CD4-positive, alpha-beta T cell (primary cell): ENCODE data around the gene PLAAT3. TPM values are rescaled to one million over a fixed set of nuclear protein-coding genes. Genes with fewer than 3 reads are reported as not detected.
A peak's percentile ranks its signal among the peaks of the same experiment; 100 is the strongest.

Source experiments
- ATAC-seq: fragments of 200-7000 bp; cut with Tn5 transposase; one replicate; pipeline ENCODE4 v1.10.0; 2022; ENCODE audit warnings: mild to moderate bottlenecking; ENCODE audit not compliant: poor library complexity
- CTCF ChIA-PET: fragments of 350-600 bp; sonication (Branson Sonifier 250); formaldehyde crosslinking; loops from one replicate; lab custom pipeline; 2021; ENCODE audit warnings: antibody characterized with exemption, inconsistent platforms; lab: Charles Lee
- POLR2A ChIA-PET: fragments of 350-600 bp; sonication (Branson Sonifier 250); formaldehyde crosslinking; loops from one replicate; lab custom pipeline; 2021; ENCODE audit warnings: antibody characterized with exemption, inconsistent platforms; lab: Charles Lee
- DNase-seq, 14 experiments: peaks; one replicate each; pipeline ENCODE4 v3.0.0-alpha.2; 2013 to 2020; ENCODE audit warnings: mixed read lengths in 2 of 14
- H3K27ac ChIP-seq, 2 donors: one replicate each; pipeline versions ENCODE4 v1.5.1 to v1.7.0; 2013; ENCODE audit warnings: low read length in 2 of 2, low read depth in 1 of 2, mild to moderate bottlenecking in 1 of 2
- H3K27me3 ChIP-seq, 2 experiments: 1 replicate in 1 of 2; 2 replicates in 1 of 2; pipeline versions ENCODE4 v1.6.1 to v1.7.0; 2013; ENCODE audit warnings: low read length in 2 of 2, control low read depth in 1 of 2, mild to moderate bottlenecking in 1 of 2, moderate library complexity in 1 of 2; ENCODE audit not compliant: insufficient read depth in 2 of 2, control insufficient read depth in 1 of 2
- H3K36me3 ChIP-seq: one replicate; pipeline ENCODE4 v1.6.1; 2013; ENCODE audit warnings: low read length, control low read depth; ENCODE audit not compliant: insufficient read depth
- H3K4me1 ChIP-seq: one replicate; pipeline ENCODE4 v1.6.1; 2013; ENCODE audit warnings: low read length, control low read depth; ENCODE audit not compliant: insufficient read depth
- H3K4me3 ChIP-seq: one replicate; pipeline ENCODE4 v1.5.1; 2013; ENCODE audit warnings: mild to moderate bottlenecking, low read length, moderate library complexity
- H3K9me3 ChIP-seq, 2 experiments: 1 replicate in 1 of 2; 2 replicates in 1 of 2; pipeline versions ENCODE4 v1.6.1 to v1.7.0; 2013; ENCODE audit warnings: low read length in 2 of 2, mild to moderate bottlenecking in 2 of 2, control low read depth in 1 of 2, moderate library complexity in 1 of 2; ENCODE audit not compliant: control insufficient read depth in 1 of 2, insufficient read depth in 1 of 2
- H3K27ac Mint-ChIP-seq: one replicate; pipeline ENCODE4 v1.8.0; 2020; ENCODE audit warnings: mixed read lengths
- H3K27me3 Mint-ChIP-seq: one replicate; pipeline ENCODE4 v1.8.0; 2021; ENCODE audit warnings: mixed read lengths
- H3K36me3 Mint-ChIP-seq: one replicate; pipeline ENCODE4 v1.8.0; 2021; ENCODE audit warnings: low read depth, mixed read lengths
- H3K4me1 Mint-ChIP-seq: one replicate; pipeline ENCODE4 v1.8.0; 2021; ENCODE audit warnings: low read depth, mixed read lengths
- H3K4me3 Mint-ChIP-seq: one replicate; pipeline ENCODE4 v1.8.0; 2020; ENCODE audit warnings: mild to moderate bottlenecking, mixed read lengths
- H3K9me3 Mint-ChIP-seq: one replicate; pipeline ENCODE4 v1.8.0; 2020; ENCODE audit warnings: mixed read lengths
- intact Hi-C, 2 experiments: fragments of 100-400 bp; cut with DNase I in 1 of 2; cut with micrococcal nuclease in 1 of 2; formaldehyde crosslinking; loops; one replicate each; pipeline versions ENCODE4 v1.15.1 to v1.9.0; 2023 to 2025; cut with DNase I, micrococcal nuclease
- total RNA-seq, 174 experiments: library from RNA in 2 of 174; stranded (reverse) in 2 of 174; gene quantifications; one replicate each; pipeline ENCODE4 v1.2.3 and lab custom pipeline; 2021 to 2026
- TF ChIP-seq, protein P1 (sequence below): fragments of 200-600 bp; IDR thresholded peaks from one replicate; pipeline ENCODE4 v1.8.0; 2022; ENCODE audit warnings: antibody characterized with exemption, mild to moderate bottlenecking

Gene PLAAT3
- total RNA-seq, 2 experiments from 2014 or later, result 2.4 to 3.6 TPM

DNA sequence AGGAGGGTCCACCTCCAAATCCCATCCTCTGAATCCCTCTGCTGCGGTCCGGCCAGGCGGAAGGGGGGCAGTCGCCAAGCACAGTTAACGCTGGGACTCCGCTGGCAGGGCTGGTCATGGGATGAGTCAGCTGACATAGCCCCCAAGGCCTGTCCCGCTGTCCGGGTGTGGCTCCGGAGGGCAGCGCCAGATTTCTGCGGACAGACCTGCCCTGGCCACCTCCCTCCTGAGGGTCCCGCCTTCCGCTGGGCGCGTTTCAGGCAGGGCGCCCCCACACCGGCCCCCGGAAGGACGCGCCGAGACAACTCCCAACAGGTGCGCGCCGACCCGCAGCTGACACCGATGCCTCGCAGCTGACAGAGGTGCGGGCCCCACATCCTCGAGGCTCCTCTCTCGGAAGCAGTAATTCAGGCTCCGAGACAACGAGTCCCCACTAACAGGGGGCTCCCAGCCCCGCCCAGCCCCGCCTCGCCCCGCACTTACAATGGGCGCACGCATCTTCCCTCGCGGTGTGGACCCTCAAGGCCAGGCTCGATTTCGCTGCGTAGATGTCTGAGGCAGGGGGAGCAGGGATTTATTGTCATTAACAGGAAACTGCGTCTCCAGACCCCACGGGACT lies 607 bp downstream of the PLAAT3 start:
- no peaks in the 10 kb centered on the region for H3K27me3 Mint-ChIP-seq
- H3K4me3 Mint-ChIP-seq, result peak overlapping the region; percentile 89
- peak; percentile 78 for ATAC-seq
- Histone ChIP-seq H3K27ac (no peak overlapping the region), H3K4me1 (peaks cover 16% of the 10 kb centered on the region), H3K4me3 (peak overlapping the region; percentile 81), H3K9me3 (no peaks in the 10 kb centered on the region), H3K36me3 (no peaks in the 10 kb centered on the region), H3K27me3 (peaks cover 0 to 3% of the 10 kb centered on the region in 2 experiments)
- intact Hi-C loops, result loop anchor here in 1 of 2 experiments (5.0 kb wide), 1 partner anchor 46 kb away; no protein-coding TSS in a partner anchor
- no peaks in the 10 kb centered on the region for H3K36me3 Mint-ChIP-seq
- peaks cover 25% of the 10 kb centered on the region for H3K4me1 Mint-ChIP-seq
- CTCF ChIA-PET, result no interaction called here
- H3K9me3 Mint-ChIP-seq, result no peaks in the 10 kb centered on the region
- POLR2A ChIA-PET, result interaction anchor here (1.0 kb wide), 2 partner anchors 77 to 82 kb away, joined by 3 read pairs; partner anchors contain the start of gene PLAAT4
- TF ChIP-seq, protein P1, sequence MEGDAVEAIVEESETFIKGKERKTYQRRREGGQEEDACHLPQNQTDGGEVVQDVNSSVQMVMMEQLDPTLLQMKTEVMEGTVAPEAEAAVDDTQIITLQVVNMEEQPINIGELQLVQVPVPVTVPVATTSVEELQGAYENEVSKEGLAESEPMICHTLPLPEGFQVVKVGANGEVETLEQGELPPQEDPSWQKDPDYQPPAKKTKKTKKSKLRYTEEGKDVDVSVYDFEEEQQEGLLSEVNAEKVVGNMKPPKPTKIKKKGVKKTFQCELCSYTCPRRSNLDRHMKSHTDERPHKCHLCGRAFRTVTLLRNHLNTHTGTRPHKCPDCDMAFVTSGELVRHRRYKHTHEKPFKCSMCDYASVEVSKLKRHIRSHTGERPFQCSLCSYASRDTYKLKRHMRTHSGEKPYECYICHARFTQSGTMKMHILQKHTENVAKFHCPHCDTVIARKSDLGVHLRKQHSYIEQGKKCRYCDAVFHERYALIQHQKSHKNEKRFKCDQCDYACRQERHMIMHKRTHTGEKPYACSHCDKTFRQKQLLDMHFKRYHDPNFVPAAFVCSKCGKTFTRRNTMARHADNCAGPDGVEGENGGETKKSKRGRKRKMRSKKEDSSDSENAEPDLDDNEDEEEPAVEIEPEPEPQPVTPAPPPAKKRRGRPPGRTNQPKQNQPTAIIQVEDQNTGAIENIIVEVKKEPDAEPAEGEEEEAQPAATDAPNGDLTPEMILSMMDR, result no peak
- peak overlapping the region; percentile 74 for H3K27ac Mint-ChIP-seq
- peak; percentile 15 to 63 (median 32) for DNase-seq

DNA sequence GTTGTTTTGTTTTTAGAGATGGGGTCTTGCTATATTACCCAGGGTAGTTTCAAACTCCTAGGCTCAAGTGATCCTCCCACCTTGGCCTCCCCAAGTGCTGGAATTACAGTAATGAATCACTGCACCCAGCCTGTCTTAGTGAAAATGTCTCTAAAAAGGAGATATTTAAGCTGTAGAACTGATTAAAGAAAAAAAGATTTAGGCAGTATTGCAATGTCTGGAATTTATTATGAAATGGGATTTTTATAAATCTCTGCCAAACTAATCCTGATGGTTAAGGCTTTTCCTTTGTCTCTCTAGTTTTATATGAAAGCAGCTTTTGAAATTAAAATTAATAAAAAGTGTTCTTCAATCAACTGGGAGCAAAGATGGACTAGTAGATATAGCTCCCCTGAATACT lies 2.1 kb downstream of the PLAAT3 start:
- ChIA-PET CTCF (no interaction called here), POLR2A (no interaction called here)
- Mint-ChIP-seq H3K4me3 (no peak overlapping the region), H3K4me1 (peaks cover 25% of the 10 kb centered on the region), H3K36me3 (no peaks in the 10 kb centered on the region), H3K9me3 (no peaks in the 10 kb centered on the region), H3K27ac (no peak overlapping the region), H3K27me3 (no peaks in the 10 kb centered on the region)
- TF ChIP-seq, protein P1, result no peak
- intact Hi-C loops, result loop anchor here in 1 of 2 experiments (5.0 kb wide), 1 partner anchor 45 kb away; no protein-coding TSS in a partner anchor
- H3K27me3 ChIP-seq, result peaks cover 0 to 3% of the 10 kb centered on the region in 2 experiments
- peaks cover 16% of the 10 kb centered on the region for H3K4me1 ChIP-seq
- H3K4me3 ChIP-seq, result no peak overlapping the region
- ATAC-seq, result no peak
- H3K27ac ChIP-seq, result no peak overlapping the region
- no peak for DNase-seq
- H3K36me3 ChIP-seq, result no peaks in the 10 kb centered on the region
- no peaks in the 10 kb centered on the region for H3K9me3 ChIP-seq

DNA sequence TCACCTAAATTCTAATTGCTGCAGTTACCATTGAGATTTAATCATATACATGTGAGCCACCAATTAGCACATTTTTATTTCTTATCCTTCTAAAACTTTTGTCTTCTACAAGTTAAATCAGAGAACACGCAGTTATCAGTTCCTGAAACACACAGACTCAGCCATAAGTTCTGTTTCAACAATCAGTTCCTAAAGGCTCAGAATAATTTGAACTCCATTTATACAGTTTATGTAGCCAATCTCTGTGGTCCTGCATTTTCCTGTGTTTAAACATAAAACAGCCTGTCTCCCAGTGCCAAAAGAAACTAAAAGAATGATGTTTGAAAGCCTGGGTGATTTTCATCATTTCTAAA lies 2.9 kb downstream of the PLAAT3 start:
- H3K27ac ChIP-seq, result no peak overlapping the region
- Mint-ChIP-seq H3K4me3 (no peak overlapping the region), H3K36me3 (no peaks in the 10 kb centered on the region), H3K27me3 (no peaks in the 10 kb centered on the region), H3K9me3 (no peaks in the 10 kb centered on the region), H3K27ac (no peak overlapping the region), H3K4me1 (peaks cover 25% of the 10 kb centered on the region)
- POLR2A ChIA-PET, result no interaction called here
- no peaks in the 10 kb centered on the region for H3K36me3 ChIP-seq
- intact Hi-C loops, result loop anchor here in 1 of 2 experiments (5.0 kb wide), 1 partner anchor 44 kb away; no protein-coding TSS in a partner anchor
- H3K9me3 ChIP-seq, result no peaks in the 10 kb centered on the region
- no peak for DNase-seq
- H3K27me3 ChIP-seq, result peaks cover 0 to 3% of the 10 kb centered on the region in 2 experiments
- TF ChIP-seq, protein P1, result no peak
- CTCF ChIA-PET, result no interaction called here
- peaks cover 16% of the 10 kb centered on the region for H3K4me1 ChIP-seq
- no peak overlapping the region for H3K4me3 ChIP-seq
- no peak for ATAC-seq
